Fibroblast of the aortic adventitia (primary cell): ENCODE measurements around the gene WFIKKN1. TPM values are rescaled to one million over a fixed set of nuclear protein-coding genes. Genes with fewer than 3 reads are reported as not detected.

Experiments used
- DNase-seq: peaks from one replicate; pipeline ENCODE4 v3.0.0-alpha.2; 2010; ENCODE audit warnings: low read depth
- H3K4me3 ChIP-seq: 2 replicates; pipeline ENCODE4 v1.5.1; 2011; ENCODE audit warnings: low read depth, mild to moderate bottlenecking, control low read depth, low read length, moderate library complexity
- CTCF ChIP-seq: IDR thresholded peaks from 2 replicates; pipeline ENCODE4 v1.5.1; 2011; ENCODE audit warnings: mild to moderate bottlenecking, low read length, control low read depth, inconsistent platforms; ENCODE audit not compliant: insufficient read depth
- total RNA-seq: library from RNA; depleted of rRNA; stranded (reverse); fragments of >200 nt; gene quantifications from 2 replicates; pipeline ENCODE4 v1.2.3, GENCODE V29; 2012; ENCODE audit warnings: low replicate concordance

Gene WFIKKN1
- total RNA-seq, 1 donor = 0.18 TPM

GRCh38 chr16:683396-684070 is 52.7 kb downstream of the WFIKKN1 start:
- DNase-seq = no peak
- peak overlapping the region; percentile 73 for H3K4me3 ChIP-seq
- no peak for TF ChIP-seq CTCF

Other genes starting within 250 kb of the WFIKKN1 start
- 25.2 and 51.2 TPM in 2 replicates for gene PGAP6, start 249.0 kb upstream of the WFIKKN1 start, total RNA-seq
- gene NME4, start 233.8 kb upstream of the WFIKKN1 start, total RNA-seq = 35.8 and 75.8 TPM in 2 replicates
- gene DECR2, start 229.1 kb upstream of the WFIKKN1 start, total RNA-seq = 6.1 and 8.1 TPM in 2 replicates
- 14.7 and 24.4 TPM in 2 replicates for gene RAB11FIP3, start 205.3 kb upstream of the WFIKKN1 start, total RNA-seq
- 31.6 and 43.9 TPM in 2 replicates for gene CAPN15, start 103.3 kb upstream of the WFIKKN1 start, total RNA-seq
- gene PRR35, start 70.6 kb upstream of the WFIKKN1 start, total RNA-seq = not detected in 2 replicates
- 2.0 and 2.5 TPM in 2 replicates for gene NHLRC4, start 64.0 kb upstream of the WFIKKN1 start, total RNA-seq
- 20.7 and 29.1 TPM in 2 replicates for gene PIGQ, start 61.0 kb upstream of the WFIKKN1 start, total RNA-seq
- 12.0 and 14.6 TPM in 2 replicates for gene RAB40C, start 40.9 kb upstream of the WFIKKN1 start, total RNA-seq
- gene METTL26, start 5.3 kb downstream of the WFIKKN1 start, total RNA-seq = 85.0 and 86.0 TPM in 2 replicates
- 13.3 and 22.4 TPM in 2 replicates for gene MCRIP2, start 10.8 kb downstream of the WFIKKN1 start, total RNA-seq
- gene WDR90, start 18.4 kb downstream of the WFIKKN1 start, total RNA-seq = 12.7 and 25.0 TPM in 2 replicates
- 24.4 and 34.5 TPM in 2 replicates for gene RHOT2, start 37.1 kb downstream of the WFIKKN1 start, total RNA-seq
- gene RHBDL1, start 44.7 kb downstream of the WFIKKN1 start, total RNA-seq = 1.6 and 3.2 TPM in 2 replicates
- 88.9 and 112 TPM in 2 replicates for gene STUB1, start 49.4 kb downstream of the WFIKKN1 start, total RNA-seq
- gene JMJD8, start 53.3 kb downstream of the WFIKKN1 start, total RNA-seq = 32.0 and 42.8 TPM in 2 replicates
- gene WDR24, start 59.4 kb downstream of the WFIKKN1 start, total RNA-seq = 8.1 and 8.3 TPM in 2 replicates
- gene FBXL16, start 74.8 kb downstream of the WFIKKN1 start, total RNA-seq = under 0.01 TPM in 1 of 2 replicates, not detected in the other
- gene METRN, start 84.1 kb downstream of the WFIKKN1 start, total RNA-seq = 30.7 and 38.8 TPM in 2 replicates
- gene ANTKMT, start 90.2 kb downstream of the WFIKKN1 start, total RNA-seq = 21.8 and 70.1 TPM in 2 replicates
- gene CCDC78, start 95.5 kb downstream of the WFIKKN1 start, total RNA-seq = 1.1 and 1.8 TPM in 2 replicates
- gene HAGHL, start 96.1 kb downstream of the WFIKKN1 start, total RNA-seq = 10.6 and 21.1 TPM in 2 replicates
- 20.0 and 24.7 TPM in 2 replicates for gene CIAO3, start 110.0 kb downstream of the WFIKKN1 start, total RNA-seq
- gene MSLN, start 129.7 kb downstream of the WFIKKN1 start, total RNA-seq = not detected in 2 replicates
- gene RPUSD1, start 157.4 kb downstream of the WFIKKN1 start, total RNA-seq = 14.5 and 20.3 TPM in 2 replicates
- gene CHTF18, start 157.6 kb downstream of the WFIKKN1 start, total RNA-seq = 3.6 and 20.0 TPM in 2 replicates
- not detected in 2 replicates for gene GNG13, start 169.7 kb downstream of the WFIKKN1 start, total RNA-seq